ENCODE data around the gene SLC35A5.

DNA sequence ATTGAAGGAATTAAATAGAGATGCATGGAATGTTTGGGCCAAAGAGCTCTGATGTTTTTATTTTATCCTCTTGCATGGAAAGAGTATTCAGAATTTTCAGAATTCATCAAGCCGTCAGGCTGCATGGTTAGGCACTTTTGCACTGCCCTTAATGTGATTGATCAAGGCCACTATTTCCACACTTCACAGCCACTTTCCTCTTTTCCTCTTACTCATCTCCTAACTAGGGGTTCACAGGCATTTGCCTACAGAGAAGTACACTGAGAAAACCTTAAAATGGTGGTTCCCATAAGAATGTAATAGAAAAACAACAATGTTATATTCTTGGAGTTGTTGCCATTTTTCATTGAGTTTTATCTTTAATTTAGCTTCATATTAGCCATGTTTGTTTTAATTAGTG is 10.9 kb downstream of the SLC35A5 start:
- no peak for TF ChIP-seq POLR2A (IDR thresholded peaks at IDR 0.05)
- TF ChIP-seq, protein P1, sequence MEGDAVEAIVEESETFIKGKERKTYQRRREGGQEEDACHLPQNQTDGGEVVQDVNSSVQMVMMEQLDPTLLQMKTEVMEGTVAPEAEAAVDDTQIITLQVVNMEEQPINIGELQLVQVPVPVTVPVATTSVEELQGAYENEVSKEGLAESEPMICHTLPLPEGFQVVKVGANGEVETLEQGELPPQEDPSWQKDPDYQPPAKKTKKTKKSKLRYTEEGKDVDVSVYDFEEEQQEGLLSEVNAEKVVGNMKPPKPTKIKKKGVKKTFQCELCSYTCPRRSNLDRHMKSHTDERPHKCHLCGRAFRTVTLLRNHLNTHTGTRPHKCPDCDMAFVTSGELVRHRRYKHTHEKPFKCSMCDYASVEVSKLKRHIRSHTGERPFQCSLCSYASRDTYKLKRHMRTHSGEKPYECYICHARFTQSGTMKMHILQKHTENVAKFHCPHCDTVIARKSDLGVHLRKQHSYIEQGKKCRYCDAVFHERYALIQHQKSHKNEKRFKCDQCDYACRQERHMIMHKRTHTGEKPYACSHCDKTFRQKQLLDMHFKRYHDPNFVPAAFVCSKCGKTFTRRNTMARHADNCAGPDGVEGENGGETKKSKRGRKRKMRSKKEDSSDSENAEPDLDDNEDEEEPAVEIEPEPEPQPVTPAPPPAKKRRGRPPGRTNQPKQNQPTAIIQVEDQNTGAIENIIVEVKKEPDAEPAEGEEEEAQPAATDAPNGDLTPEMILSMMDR (IDR thresholded peaks at IDR 0.05), result no peak

Measured in testis (tissue), 2 donors.